A549 (cell line): ENCODE results near the gene STRIP2. TPM values are rescaled to one million over a fixed set of nuclear protein-coding genes. Genes with fewer than 3 reads are reported as not detected.

Experiments used
- ATAC-seq, 2 experiments: fragments of 200-7000 bp in 1 of 2; fragments of >200 bp in 1 of 2; cut with Nextera tagmentation in 1 of 2; cut with Tn5 transposase in 1 of 2; 3 replicates each; pipeline versions ENCODE4 v1.8.0 to v1.9.1; 2018 to 2020; ENCODE audit warnings: mild to moderate bottlenecking in 1 of 2, moderate library complexity in 1 of 2
- CTCF ChIA-PET: fragments of 300-600 bp; sonication (Branson Sonifier 250); formaldehyde crosslinking; extraction: SDS; loops from one replicate; lab custom pipeline; 2021; ENCODE audit warnings: antibody characterized with exemption, inconsistent platforms; lab: Yijun Ruan, JAX
- POLR2A ChIA-PET: fragments of 350-600 bp; formaldehyde crosslinking; extraction: SDS; loops from one replicate; lab custom pipeline; 2021; ENCODE audit warnings: antibody characterized with exemption, inconsistent platforms; lab: Yijun Ruan, JAX
- DNase-seq, 2 experiments: peaks; one replicate each; pipeline versions ENCODE4 v3.0.0 to v3.0.0-alpha.2; 2011 to 2016; ENCODE audit warnings: low read depth in 1 of 2, low spot score in 1 of 2
- FAIRE-seq: peaks from 2 replicates; lab custom pipeline; 2011; peaks lifted over from hg19 to GRCh38; lab: Jason Lieb, UNC
- H3K27ac ChIP-seq, 2 experiments: fragments of >200 bp; sonication (Bioruptor Twin); formaldehyde crosslinking; 3 replicates each; pipeline ENCODE4 v1.5.1; 2016 to 2017
- H3K4me1 ChIP-seq: fragments of >200 bp; sonication (Bioruptor Twin); formaldehyde crosslinking; 3 replicates; pipeline ENCODE4 v1.6.1; 2016
- H3K4me2 ChIP-seq: fragments of >200 bp; sonication (Bioruptor Twin); formaldehyde crosslinking; 3 replicates; pipeline ENCODE4 v1.6.1; 2016
- H3K4me3 ChIP-seq: fragments of >200 bp; sonication (Bioruptor Twin); formaldehyde crosslinking; 3 replicates; pipeline ENCODE4 v1.5.1; 2016
- H3K9me3 ChIP-seq: fragments of >200 bp; sonication (Bioruptor Twin); formaldehyde crosslinking; 3 replicates; pipeline ENCODE4 v1.6.1; 2016
- CBX2 ChIP-seq: fragments of 200-600 bp; sonication (generic); IDR thresholded peaks from 2 replicates; pipeline ENCODE4 v1.6.1; 2016; ENCODE audit warnings: low read depth, mild to moderate bottlenecking, borderline replicate concordance
- CEBPB ChIP-seq, 2 experiments: fragments of >200 bp in 1 of 2; sonication (Bioruptor Twin) in 1 of 2; formaldehyde crosslinking in 1 of 2; IDR thresholded peaks; 2 replicates each; pipeline ENCODE4 v1.6.1; 2012 to 2016
- CHD2 ChIP-seq: fragments of 150-350 bp; IDR thresholded peaks from 2 replicates; pipeline ENCODE4 v1.6.1; 2014; ENCODE audit warnings: low read length; ENCODE audit not compliant: partially characterized antibody
- CHD4 ChIP-seq: fragments of 200-600 bp; sonication (generic); IDR thresholded peaks from 2 replicates; pipeline ENCODE4 v1.6.1; 2016; ENCODE audit warnings: antibody characterized with exemption, mild to moderate bottlenecking, borderline replicate concordance
- EP300 ChIP-seq, 2 experiments: fragments of >200 bp; sonication (Bioruptor Twin); formaldehyde crosslinking; IDR thresholded peaks; 2 replicates in 1 of 2; 3 replicates in 1 of 2; pipeline ENCODE4 v1.6.1; 2016 to 2017
- ESRRA ChIP-seq: fragments of 150-350 bp; IDR thresholded peaks from 2 replicates; pipeline ENCODE4 v1.6.1; 2014; ENCODE audit warnings: mild to moderate bottlenecking, low read length, borderline replicate concordance
- FOSL2 ChIP-seq, 2 experiments: fragments of 450-650 bp in 1 of 2; fragments of >200 bp in 1 of 2; sonication (Bioruptor Twin) in 1 of 2; formaldehyde crosslinking; IDR thresholded peaks; 2 replicates each; pipeline versions ENCODE4 v1.5.0 to v1.6.1; 2016 to 2020; ENCODE audit warnings: mild to moderate bottlenecking in 1 of 2, moderate library complexity in 1 of 2
- FOXS1 ChIP-seq: fragments of 250-450 bp; sonication (Bioruptor Pico); IDR thresholded peaks from 2 replicates; pipeline ENCODE4 v1.5.0; 2020; ENCODE audit warnings: mild to moderate bottlenecking, moderate library complexity
- HDAC2 ChIP-seq: fragments of 200-600 bp; sonication (generic); IDR thresholded peaks from 2 replicates; pipeline ENCODE4 v1.6.1; 2016
- HOXB13 ChIP-seq: fragments of 250-450 bp; sonication (Bioruptor Pico); IDR thresholded peaks from 2 replicates; pipeline ENCODE4 v1.5.0; 2020; ENCODE audit warnings: low read depth, mild to moderate bottlenecking, moderate library complexity
- JUN ChIP-seq, 2 experiments: fragments of >200 bp; sonication (Bioruptor Twin); formaldehyde crosslinking; IDR thresholded peaks; 2 replicates in 1 of 2; 3 replicates in 1 of 2; pipeline ENCODE4 v1.6.1; 2016 to 2017
- JUNB ChIP-seq: fragments of >200 bp; sonication (Bioruptor Twin); formaldehyde crosslinking; IDR thresholded peaks from 2 replicates; pipeline ENCODE4 v1.6.1; 2016
- KDM1A ChIP-seq: fragments of 200-600 bp; sonication (generic); IDR thresholded peaks from 2 replicates; pipeline ENCODE4 v1.6.1; 2016; ENCODE audit warnings: low read depth, mild to moderate bottlenecking
- KDM5A ChIP-seq: fragments of 200-600 bp; sonication (generic); IDR thresholded peaks from 2 replicates; pipeline ENCODE4 v1.6.1; 2016; ENCODE audit warnings: antibody characterized with exemption, mild to moderate bottlenecking
- MAZ ChIP-seq: fragments of 150-350 bp; IDR thresholded peaks from 2 replicates; pipeline ENCODE4 v1.6.1; 2014; ENCODE audit warnings: antibody characterized with exemption, low read depth, low read length, borderline replicate concordance
- NR3C1 ChIP-seq: fragments of >200 bp; sonication (Bioruptor Twin); formaldehyde crosslinking; IDR thresholded peaks from 3 replicates; pipeline ENCODE4 v1.6.1; 2017
- PHF8 ChIP-seq: fragments of 200-600 bp; sonication (generic); IDR thresholded peaks from 2 replicates; pipeline ENCODE4 v1.6.1; 2016; ENCODE audit warnings: low read depth, mild to moderate bottlenecking, antibody characterized with exemption, moderate library complexity, borderline replicate concordance
- POLR2A ChIP-seq: IDR thresholded peaks from 2 replicates; pipeline ENCODE4 v1.6.1; 2012; ENCODE audit warnings: mild to moderate bottlenecking, low read length
- RAD21 ChIP-seq, 2 experiments: fragments of >200 bp in 1 of 2; sonication (Bioruptor Twin) in 1 of 2; formaldehyde crosslinking in 1 of 2; IDR thresholded peaks in 1 of 2; conservative IDR thresholded peaks in 1 of 2; 2 replicates in 1 of 2; 3 replicates in 1 of 2; pipeline ENCODE4 v1.6.1; 2012 to 2018; ENCODE audit warnings: inconsistent platforms in 1 of 2
- RARB ChIP-seq: fragments of 250-450 bp; sonication (Bioruptor Pico); IDR thresholded peaks from 2 replicates; pipeline ENCODE4 v1.8.0; 2021; ENCODE audit warnings: mild to moderate bottlenecking, moderate library complexity
- RCOR1 ChIP-seq: fragments of 150-350 bp; IDR thresholded peaks from 2 replicates; pipeline ENCODE4 v1.6.1; 2014; ENCODE audit warnings: antibody characterized with exemption, low read length, low read depth
- RFX5 ChIP-seq: fragments of 450-650 bp; IDR thresholded peaks from 2 replicates; pipeline ENCODE4 v1.7.1; 2014; ENCODE audit warnings: antibody characterized with exemption, mild to moderate bottlenecking, moderate library complexity
- RNF2 ChIP-seq: fragments of 200-600 bp; sonication (generic); IDR thresholded peaks from 2 replicates; pipeline ENCODE4 v1.6.1; 2016; ENCODE audit warnings: low read depth, mild to moderate bottlenecking, antibody characterized with exemption, moderate library complexity, borderline replicate concordance
- TFCP2L1 ChIP-seq: fragments of 250-450 bp; sonication (Bioruptor Pico); IDR thresholded peaks from 2 replicates; pipeline ENCODE4 v1.5.0; 2021; ENCODE audit warnings: mild to moderate bottlenecking
- ZNF302 ChIP-seq: fragments of 250-450 bp; sonication (Bioruptor Pico); IDR thresholded peaks from 2 replicates; pipeline ENCODE4 v1.9.0; 2021; ENCODE audit warnings: inconsistent platforms, mild to moderate bottlenecking, moderate library complexity
- ZSCAN20 ChIP-seq: fragments of 250-450 bp; sonication (Bioruptor Pico); IDR thresholded peaks from 2 replicates; pipeline ENCODE4 v1.8.0; 2022; ENCODE audit warnings: mild to moderate bottlenecking, moderate library complexity
- WGBS: methylation state at CpG from one replicate; pipeline ENCODE4 v1.1.6; 2017; ENCODE audit errors: missing lambda C conversion rate; 5-methylcytosine and 5-hydroxymethylcytosine counted together
- polyA plus RNA-seq, 4 experiments: library from polyadenylated mRNA; depleted of rRNA in 3 of 4; stranded (reverse); fragments of >200 nt; fragmentation: RNase III in 1 of 4; extraction: RNeasy Plus Mini Kit Qiagen cat#74134 plus additional on column Dnase treatment in 1 of 4; gene quantifications; 2 replicates in 3 of 4; 3 replicates in 1 of 4; pipeline ENCODE4 v1.2.3, GENCODE V29; 2011 to 2017
- TF ChIP-seq, protein P1 (sequence below): fragments of 150-350 bp; IDR thresholded peaks from 2 replicates; pipeline ENCODE4 v1.6.1; 2014; ENCODE audit warnings: low read depth, mild to moderate bottlenecking, low read length
- TF ChIP-seq, protein P2 (sequence below): IDR thresholded peaks from 2 replicates; pipeline ENCODE4 v1.6.1; 2012
- TF ChIP-seq, protein P3 (sequence below): fragments of 450-650 bp; IDR thresholded peaks from 2 replicates; pipeline ENCODE4 v1.6.1; 2014; ENCODE audit warnings: antibody characterized with exemption
- TF ChIP-seq, protein P4 (sequence below): fragments of 250-450 bp; sonication (Bioruptor Pico); IDR thresholded peaks from 2 replicates; pipeline ENCODE4 v1.5.0; 2021; ENCODE audit warnings: mild to moderate bottlenecking, moderate library complexity, borderline replicate concordance

STRIP2 gene
- polyA plus RNA-seq, 2 of the 4 experiments (the other 2 are of a cell fraction): 4.9 to 7.2 TPM

DNA sequence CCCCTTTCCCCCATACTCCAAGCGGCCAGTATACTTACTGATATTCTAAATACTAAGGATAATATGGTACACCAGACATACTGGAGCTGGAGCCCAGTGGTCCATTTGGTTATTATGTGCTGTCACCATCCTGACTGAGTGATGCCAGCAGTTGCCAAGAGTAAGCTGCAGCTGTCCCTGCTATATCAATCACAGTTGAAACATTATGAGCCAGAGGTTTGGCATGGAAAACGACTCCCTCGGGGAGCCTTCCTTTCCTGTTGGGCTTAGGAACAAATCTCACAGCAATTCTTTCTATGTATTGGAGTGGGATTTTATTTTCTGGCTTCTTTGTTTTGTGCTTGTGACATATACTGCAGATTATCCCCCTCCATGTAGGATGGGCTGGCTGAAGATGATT, 32.6 kb downstream of the STRIP2 start (continued):
- TF ChIP-seq MAZ: no peak
- TF ChIP-seq RARB (CRISPR knock-in tag): no peak
- no peak for TF ChIP-seq CHD4
- TF ChIP-seq PHF8: no peak
- no peak for TF ChIP-seq JUN (IDR thresholded peaks at IDR 0.05)

DNA sequence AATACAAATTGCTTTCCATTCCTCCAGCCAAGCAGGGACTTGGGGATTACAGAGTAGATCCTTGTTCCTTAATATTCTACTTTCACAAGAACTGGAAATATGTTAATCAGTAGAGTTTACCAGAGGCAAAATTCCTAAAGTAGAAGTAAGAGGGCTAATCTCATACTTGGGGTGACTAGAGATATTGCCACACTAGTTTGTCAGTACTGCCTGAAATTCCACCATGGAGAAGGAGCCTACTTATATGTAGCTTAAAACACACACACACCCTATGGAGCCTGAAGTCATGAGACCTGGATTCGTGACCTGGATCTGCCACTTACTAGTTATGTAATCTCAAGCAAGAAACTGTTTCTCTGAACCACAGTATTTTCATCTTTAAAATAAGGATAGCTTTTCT, 33.9 kb downstream of the STRIP2 start:
- Histone ChIP-seq H3K4me3 (no peak overlapping the region), H3K27ac (no peak overlapping the region), H3K9me3 (no peaks in the 10 kb centered on the region), H3K4me1 (peaks cover 10% of the 10 kb centered on the region; the same call in 1 of the 3 replicates), H3K4me2 (no peak overlapping the region)
- FAIRE-seq (no peak), DNase-seq (no peak), ATAC-seq (no peak)
- CTCF ChIA-PET: interaction anchor here (1.0 to 7.4 kb wide), 9 partner anchors 65 to 304 kb away, joined by 3 to 129 read pairs (median 5); no protein-coding TSS in a partner anchor
- no peak for TF ChIP-seq JUNB
- no peak for TF ChIP-seq RARB (CRISPR knock-in tag)
- TF ChIP-seq CHD2: no peak
- no peak for TF ChIP-seq RFX5
- no peak for TF ChIP-seq HOXB13
- no peak for TF ChIP-seq HDAC2
- no peak for TF ChIP-seq KDM5A
- no peak for TF ChIP-seq ZNF302
- no peak for TF ChIP-seq CEBPB (IDR thresholded peaks at IDR 0.05)
- TF ChIP-seq CHD4: no peak
- TF ChIP-seq, protein P1, sequence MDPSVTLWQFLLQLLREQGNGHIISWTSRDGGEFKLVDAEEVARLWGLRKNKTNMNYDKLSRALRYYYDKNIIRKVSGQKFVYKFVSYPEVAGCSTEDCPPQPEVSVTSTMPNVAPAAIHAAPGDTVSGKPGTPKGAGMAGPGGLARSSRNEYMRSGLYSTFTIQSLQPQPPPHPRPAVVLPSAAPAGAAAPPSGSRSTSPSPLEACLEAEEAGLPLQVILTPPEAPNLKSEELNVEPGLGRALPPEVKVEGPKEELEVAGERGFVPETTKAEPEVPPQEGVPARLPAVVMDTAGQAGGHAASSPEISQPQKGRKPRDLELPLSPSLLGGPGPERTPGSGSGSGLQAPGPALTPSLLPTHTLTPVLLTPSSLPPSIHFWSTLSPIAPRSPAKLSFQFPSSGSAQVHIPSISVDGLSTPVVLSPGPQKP: no peak
- TF ChIP-seq FOSL2 (IDR thresholded peaks at IDR 0.05): no peak
- no peak for TF ChIP-seq FOSL2 (CRISPR knock-in tag; IDR thresholded peaks at IDR 0.05)
- no peak for TF ChIP-seq TFCP2L1 (CRISPR knock-in tag)
- POLR2A ChIA-PET: no interaction called here
- 83% methylated on average over 1 of the region's 1 CpG for WGBS

DNA sequence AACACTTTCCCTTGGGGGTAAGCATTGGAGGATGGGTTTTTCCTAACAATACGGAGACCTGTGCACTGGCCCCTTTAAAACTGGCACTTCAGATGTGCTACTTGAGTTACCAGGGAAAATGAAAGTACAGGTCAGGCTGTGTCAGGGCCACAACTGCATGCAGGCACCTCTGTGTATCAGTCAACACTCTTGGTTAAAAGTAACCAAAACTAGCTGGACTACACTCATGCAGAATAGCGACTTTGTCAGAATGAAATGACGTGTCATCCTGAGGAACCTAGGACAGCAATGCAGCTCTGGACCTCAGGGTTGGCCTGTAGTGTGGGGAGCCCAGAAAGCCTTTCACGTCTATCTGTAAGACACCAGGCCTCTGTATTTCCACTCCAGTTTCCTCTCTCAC, 34.3 kb downstream of the STRIP2 start:
- DNase-seq (no peak), FAIRE-seq (no peak), ATAC-seq (no peak)
- no peak overlapping the region for H3K4me3 ChIP-seq
- WGBS: 88% methylated on average over 4 of the region's 4 CpGs
- no peak overlapping the region for H3K27ac ChIP-seq
- peaks cover 10% of the 10 kb centered on the region; the same call in 1 of the 3 replicates for H3K4me1 ChIP-seq
- H3K9me3 ChIP-seq: no peaks in the 10 kb centered on the region
- CTCF ChIA-PET: interaction anchor here (1.0 to 7.4 kb wide), 9 partner anchors 65 to 305 kb away, joined by 3 to 129 read pairs (median 4); no protein-coding TSS in a partner anchor
- no peak overlapping the region for H3K4me2 ChIP-seq
- POLR2A ChIA-PET: no interaction called here
- TF ChIP-seq ZSCAN20 (CRISPR knock-in tag) (no peak), ESRRA (no peak), EP300 (IDR thresholded peaks at IDR 0.05) (no peak)
- TF ChIP-seq, protein P2, sequence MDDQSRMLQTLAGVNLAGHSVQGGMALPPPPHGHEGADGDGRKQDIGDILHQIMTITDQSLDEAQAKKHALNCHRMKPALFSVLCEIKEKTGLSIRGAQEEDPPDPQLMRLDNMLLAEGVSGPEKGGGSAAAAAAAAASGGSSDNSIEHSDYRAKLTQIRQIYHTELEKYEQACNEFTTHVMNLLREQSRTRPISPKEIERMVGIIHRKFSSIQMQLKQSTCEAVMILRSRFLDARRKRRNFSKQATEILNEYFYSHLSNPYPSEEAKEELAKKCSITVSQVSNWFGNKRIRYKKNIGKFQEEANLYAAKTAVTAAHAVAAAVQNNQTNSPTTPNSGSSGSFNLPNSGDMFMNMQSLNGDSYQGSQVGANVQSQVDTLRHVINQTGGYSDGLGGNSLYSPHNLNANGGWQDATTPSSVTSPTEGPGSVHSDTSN: no peak

DNA sequence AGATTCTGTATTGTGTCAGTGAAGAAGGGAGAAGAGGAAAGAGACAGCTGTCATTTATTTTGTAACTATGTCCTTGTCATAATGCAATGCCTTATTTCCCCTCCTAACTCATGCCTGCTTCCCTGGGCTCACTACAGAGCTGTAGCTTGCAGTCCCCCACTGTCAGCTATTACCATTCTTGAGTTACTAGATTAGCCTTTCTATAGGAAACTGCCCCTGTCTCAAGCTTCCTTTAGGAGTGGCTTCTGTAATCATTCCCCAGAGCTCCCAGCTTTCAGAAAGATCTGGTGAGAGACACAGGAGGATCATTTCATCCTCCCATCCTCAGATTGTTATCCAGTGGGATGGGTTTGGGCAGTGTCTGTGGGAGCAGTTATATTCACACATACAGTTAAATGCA, 35.7 kb downstream of the STRIP2 start:
- POLR2A ChIA-PET: interaction anchor here (0.6 kb wide), 1 partner anchor 79 kb away, joined by 3 read pairs; no protein-coding TSS in a partner anchor
- TF ChIP-seq CHD2: no peak
- TF ChIP-seq, protein P3, sequence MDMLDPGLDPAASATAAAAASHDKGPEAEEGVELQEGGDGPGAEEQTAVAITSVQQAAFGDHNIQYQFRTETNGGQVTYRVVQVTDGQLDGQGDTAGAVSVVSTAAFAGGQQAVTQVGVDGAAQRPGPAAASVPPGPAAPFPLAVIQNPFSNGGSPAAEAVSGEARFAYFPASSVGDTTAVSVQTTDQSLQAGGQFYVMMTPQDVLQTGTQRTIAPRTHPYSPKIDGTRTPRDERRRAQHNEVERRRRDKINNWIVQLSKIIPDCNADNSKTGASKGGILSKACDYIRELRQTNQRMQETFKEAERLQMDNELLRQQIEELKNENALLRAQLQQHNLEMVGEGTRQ: no peak
- TF ChIP-seq, protein P4, sequence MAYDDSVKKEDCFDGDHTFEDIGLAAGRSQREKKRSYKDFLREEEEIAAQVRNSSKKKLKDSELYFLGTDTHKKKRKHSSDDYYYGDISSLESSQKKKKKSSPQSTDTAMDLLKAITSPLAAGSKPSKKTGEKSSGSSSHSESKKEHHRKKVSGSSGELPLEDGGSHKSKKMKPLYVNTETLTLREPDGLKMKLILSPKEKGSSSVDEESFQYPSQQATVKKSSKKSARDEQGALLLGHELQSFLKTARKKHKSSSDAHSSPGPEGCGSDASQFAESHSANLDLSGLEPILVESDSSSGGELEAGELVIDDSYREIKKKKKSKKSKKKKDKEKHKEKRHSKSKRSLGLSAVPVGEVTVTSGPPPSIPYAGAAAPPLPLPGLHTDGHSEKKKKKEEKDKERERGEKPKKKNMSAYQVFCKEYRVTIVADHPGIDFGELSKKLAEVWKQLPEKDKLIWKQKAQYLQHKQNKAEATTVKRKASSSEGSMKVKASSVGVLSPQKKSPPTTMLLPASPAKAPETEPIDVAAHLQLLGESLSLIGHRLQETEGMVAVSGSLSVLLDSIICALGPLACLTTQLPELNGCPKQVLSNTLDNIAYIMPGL (CRISPR knock-in tag): no peak
- TF ChIP-seq RNF2: no peak
- no peak for TF ChIP-seq POLR2A
- TF ChIP-seq JUN (IDR thresholded peaks at IDR 0.05): no peak
- TF ChIP-seq JUNB: no peak
- no peak for TF ChIP-seq CBX2
- TF ChIP-seq TFCP2L1 (CRISPR knock-in tag): no peak
- TF ChIP-seq RARB (CRISPR knock-in tag): no peak
- TF ChIP-seq NR3C1: no peak
- no peak for TF ChIP-seq FOXS1 (CRISPR knock-in tag)
- TF ChIP-seq KDM1A: no peak
- no peak for TF ChIP-seq RCOR1
- TF ChIP-seq RAD21 (conservative IDR thresholded peaks at IDR 0.05 in 1 of 2, IDR thresholded peaks at IDR 0.05 in 1 of 2): no peak

More for the DNA sequence above, 35.7 kb downstream of the STRIP2 start:
- no peaks in the 10 kb centered on the region for H3K9me3 ChIP-seq
- DNase-seq: no peak
- H3K4me1 ChIP-seq: peaks cover 10% of the 10 kb centered on the region; the same call in 1 of the 3 replicates
- CTCF ChIA-PET: interaction anchor here (0.6 to 7.4 kb wide), 11 partner anchors 7 to 304 kb away, joined by 3 to 129 read pairs (median 5); partner anchors contain the start of gene STRIP2
- H3K4me2 ChIP-seq: no peak overlapping the region
- H3K27ac ChIP-seq: no peak overlapping the region
- no peak for ATAC-seq
- FAIRE-seq: no peak
- H3K4me3 ChIP-seq: no peak overlapping the region
